Aorta (tissue), 5 donors: ENCODE results near the gene CELSR3. TPM values are rescaled to one million over a fixed set of nuclear protein-coding genes. Genes with fewer than 3 reads are reported as not detected.
A peak's percentile ranks its signal among the peaks of the same experiment; 100 is the strongest.

Experiments
- ATAC-seq: fragments of 200-7000 bp; cut with Tn5 transposase; one replicate; pipeline ENCODE4 v1.9.1; 2022; ENCODE audit warnings: moderate library complexity; ENCODE audit not compliant: low FRiP score
- DNase-seq, 2 donors: peaks; one replicate each; pipeline ENCODE4 v3.0.0-alpha.2; 2020
- H3K27ac ChIP-seq, 2 donors: one replicate each; pipeline ENCODE4 v1.5.1; 2013; ENCODE audit warnings: low read length in 2 of 2, mild to moderate bottlenecking in 2 of 2, moderate library complexity in 2 of 2, control low read depth in 1 of 2, inconsistent platforms in 1 of 2, low read depth in 1 of 2
- H3K27me3 ChIP-seq, 2 donors: one replicate each; pipeline ENCODE4 v1.6.1; 2013; ENCODE audit warnings: control low read depth in 1 of 2, low read length in 1 of 2, mild to moderate bottlenecking in 1 of 2, moderate library complexity in 1 of 2; ENCODE audit not compliant: insufficient read depth in 2 of 2, control insufficient read depth in 1 of 2
- H3K36me3 ChIP-seq, 2 donors: one replicate each; pipeline ENCODE4 v1.6.1; 2013; ENCODE audit warnings: control low read depth in 1 of 2, low read length in 1 of 2, mild to moderate bottlenecking in 1 of 2; ENCODE audit not compliant: insufficient read depth in 2 of 2, control insufficient read depth in 1 of 2
- H3K4me1 ChIP-seq, 2 donors: one replicate each; pipeline ENCODE4 v1.6.1; 2013; ENCODE audit warnings: low read length in 2 of 2, control low read depth in 1 of 2, mild to moderate bottlenecking in 1 of 2, moderate library complexity in 1 of 2; ENCODE audit not compliant: insufficient read depth in 2 of 2, control insufficient read depth in 1 of 2
- H3K4me3 ChIP-seq, 2 donors: one replicate each; pipeline ENCODE4 v1.5.1; 2013; ENCODE audit warnings: low read length in 2 of 2, control low read depth in 1 of 2, mild to moderate bottlenecking in 1 of 2
- H3K9me3 ChIP-seq: one replicate; pipeline ENCODE4 v1.6.1; 2013; ENCODE audit warnings: mild to moderate bottlenecking, low read length; ENCODE audit not compliant: control insufficient read depth
- WGBS, 2 donors: extraction: QIAGEN DNeasy Blood & Tissue Kit; methylation state at CpG; one replicate each; pipeline ENCODE4 v1.1.7; 2013; 5-methylcytosine and 5-hydroxymethylcytosine counted together
- intact Hi-C, 2 donors: fragments of 100-400 bp; cut with DNase I; formaldehyde crosslinking; loops; one replicate each; pipeline versions ENCODE4 v1.14.2 to v1.15.0; 2022
- polyA plus RNA-seq, 2 donors: library from polyadenylated mRNA; stranded (reverse); fragments of 200-250 nt; gene quantifications; one replicate each; pipeline ENCODE4 v1.2.3, GENCODE V29; 2013
- total RNA-seq, 2 donors: library from RNA; stranded (reverse); fragmentation: NEBNext Ultra II Directional; extraction: Animal tissue kit (Norgen Biotek cat#: 25700); gene quantifications; one replicate each; pipeline ENCODE4 v1.2.1, GENCODE V29; 2021
- donor health status: healthy with polysubstance abuse.
- donor health status: Bipolar disorder and iron deficiency.
- donor health status: DM: no; HTN: no; CAD: no.
- donor health status: DM: no; HTN: no; CAD: no.
- donor health status: DM: yes; HTN: yes; CAD: no.

Gene CELSR3
- total and polyA plus RNA-seq, 4 donors, result 0.25 to 1.3 (median 1.1) TPM

DNA sequence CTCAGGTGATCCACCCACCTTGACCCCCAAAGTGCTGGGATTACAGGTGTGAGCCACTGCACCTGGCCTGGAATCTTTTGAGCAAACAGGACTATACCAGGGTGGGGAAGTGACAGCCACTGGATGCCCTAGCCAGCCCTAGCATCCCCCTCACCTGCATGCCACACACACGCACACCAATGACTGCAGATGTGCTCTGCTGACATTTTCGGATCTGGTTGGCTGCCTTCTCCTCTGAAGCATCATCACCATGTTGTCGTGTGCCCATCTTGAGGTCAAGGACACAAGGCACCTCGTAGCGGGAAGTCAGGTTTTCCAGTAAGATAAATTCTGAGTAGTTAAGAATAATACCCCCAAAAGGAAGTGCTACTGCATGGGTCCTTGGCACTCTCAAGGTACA is 26.7 kb upstream of the CELSR3 start:
- 69 to 82% methylated on average over 5 of the region's 5 CpGs for WGBS, 2 donors
- no peaks in the 10 kb centered on the region for H3K4me1 ChIP-seq
- intact Hi-C loops, result loop anchor here (5.0 kb wide), 2 partner anchors 158 to 222 kb away; partner anchors contain the start of gene PRKAR2A (in 1 of the 2)

GRCh38 chr3:48688737-48689075 is 26.0 kb upstream of the CELSR3 start:
- ATAC-seq (no peak), DNase-seq (peak; percentile 50 to 68)
- WGBS, 2 donors, result 87 to 89% methylated on average over 3 of the region's 3 CpGs
- Histone ChIP-seq H3K27me3 (no peaks in the 10 kb centered on the region), H3K27ac (no peak overlapping the region), H3K36me3 (peaks cover 7 to 11% of the 10 kb centered on the region in 2 donors), H3K4me3 (no peak overlapping the region), H3K9me3 (no peaks in the 10 kb centered on the region), H3K4me1 (no peaks in the 10 kb centered on the region)
- intact Hi-C loops, result loop anchor here (5.0 kb wide), 2 partner anchors 159 to 221 kb away; partner anchors contain the start of gene PRKAR2A (in 1 of the 2)

More for the DNA sequence above, 26.7 kb upstream of the CELSR3 start:
- no peak overlapping the region for H3K4me3 ChIP-seq
- no peaks in the 10 kb centered on the region for H3K9me3 ChIP-seq
- H3K36me3 ChIP-seq, result peaks cover 7 to 12% of the 10 kb centered on the region in 2 donors
- H3K27me3 ChIP-seq, result no peaks in the 10 kb centered on the region
- no peak overlapping the region for H3K27ac ChIP-seq
- no peak for ATAC-seq
- no peak for DNase-seq

- H3K36me3 ChIP-seq, result peaks cover 7 to 10% of the 10 kb centered on the region in 2 donors
- no peak overlapping the region for H3K27ac ChIP-seq
- no peak for ATAC-seq
- H3K4me3 ChIP-seq, result no peak overlapping the region
- intact Hi-C loops, result loop anchor here (5.0 kb wide), 2 partner anchors 159 to 221 kb away; partner anchors contain the start of gene PRKAR2A (in 1 of the 2)
- no peaks in the 10 kb centered on the region for H3K4me1 ChIP-seq
- no peak for DNase-seq
- WGBS, 2 donors, result 87 to 89% methylated on average over 18 of the region's 18 CpGs
- H3K9me3 ChIP-seq, result no peaks in the 10 kb centered on the region
- H3K27me3 ChIP-seq, result no peaks in the 10 kb centered on the region
These were observed 25.5 kb upstream of the CELSR3 start for GRCh38 chr3:48688032-48688736.

DNA sequence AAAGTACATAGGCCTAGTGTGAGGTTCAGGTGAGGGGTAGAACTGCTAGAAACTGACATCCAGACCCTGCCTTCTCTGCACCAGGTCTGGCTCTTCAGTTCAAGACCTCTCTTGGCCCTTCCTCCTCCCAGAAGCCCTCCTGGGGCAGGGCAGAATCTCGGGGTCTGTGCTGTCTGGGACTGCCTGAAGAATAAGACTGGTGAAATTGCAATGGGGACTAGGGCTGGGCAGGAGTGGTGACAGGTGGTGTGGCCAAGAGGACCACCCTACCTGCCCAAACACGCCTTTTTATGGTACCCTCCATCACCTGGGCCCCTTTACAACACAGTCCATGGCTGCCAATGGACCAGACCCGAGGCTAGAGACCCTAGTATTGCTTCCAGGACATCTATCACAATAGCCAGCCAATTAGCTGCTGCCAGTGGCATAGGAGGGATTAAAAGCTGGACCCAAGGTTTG is 24.6 kb upstream of the CELSR3 start:
- DNase-seq (no peak), ATAC-seq (no peak)
- H3K4me3 ChIP-seq, result no peak overlapping the region
- no peaks in the 10 kb centered on the region for H3K9me3 ChIP-seq
- no peaks in the 10 kb centered on the region for H3K4me1 ChIP-seq
- no peaks in the 10 kb centered on the region for H3K27me3 ChIP-seq
- peaks cover 1 to 6% of the 10 kb centered on the region in 2 donors for H3K36me3 ChIP-seq
- WGBS, 2 donors, result 45 to 56% methylated on average over 3 of the region's 3 CpGs
- H3K27ac ChIP-seq, result peak overlapping the region in 1 of 2 donors; percentile 28
- intact Hi-C loops, result loop anchor here (5.0 kb wide), 2 partner anchors 160 to 220 kb away; partner anchors contain the start of gene PRKAR2A (in 1 of the 2)

GRCh38 chr3:48686538-48687219 is 24.0 kb upstream of the CELSR3 start:
- DNase-seq (no peak), ATAC-seq (no peak)
- 24 to 26% methylated on average over 10 of the region's 10 CpGs for WGBS, 2 donors
- no peaks in the 10 kb centered on the region for H3K9me3 ChIP-seq
- H3K27ac ChIP-seq, result peak overlapping the region in 1 of 2 donors; percentile 50
- intact Hi-C loops, result loop anchor here (5.0 kb wide), 2 partner anchors 161 to 219 kb away; partner anchors contain the start of gene PRKAR2A (in 1 of the 2)
- H3K27me3 ChIP-seq, result no peaks in the 10 kb centered on the region
- no peak overlapping the region for H3K4me3 ChIP-seq
- H3K36me3 ChIP-seq, result peaks cover 0 to 6% of the 10 kb centered on the region in 2 donors
- H3K4me1 ChIP-seq, result no peaks in the 10 kb centered on the region

DNA sequence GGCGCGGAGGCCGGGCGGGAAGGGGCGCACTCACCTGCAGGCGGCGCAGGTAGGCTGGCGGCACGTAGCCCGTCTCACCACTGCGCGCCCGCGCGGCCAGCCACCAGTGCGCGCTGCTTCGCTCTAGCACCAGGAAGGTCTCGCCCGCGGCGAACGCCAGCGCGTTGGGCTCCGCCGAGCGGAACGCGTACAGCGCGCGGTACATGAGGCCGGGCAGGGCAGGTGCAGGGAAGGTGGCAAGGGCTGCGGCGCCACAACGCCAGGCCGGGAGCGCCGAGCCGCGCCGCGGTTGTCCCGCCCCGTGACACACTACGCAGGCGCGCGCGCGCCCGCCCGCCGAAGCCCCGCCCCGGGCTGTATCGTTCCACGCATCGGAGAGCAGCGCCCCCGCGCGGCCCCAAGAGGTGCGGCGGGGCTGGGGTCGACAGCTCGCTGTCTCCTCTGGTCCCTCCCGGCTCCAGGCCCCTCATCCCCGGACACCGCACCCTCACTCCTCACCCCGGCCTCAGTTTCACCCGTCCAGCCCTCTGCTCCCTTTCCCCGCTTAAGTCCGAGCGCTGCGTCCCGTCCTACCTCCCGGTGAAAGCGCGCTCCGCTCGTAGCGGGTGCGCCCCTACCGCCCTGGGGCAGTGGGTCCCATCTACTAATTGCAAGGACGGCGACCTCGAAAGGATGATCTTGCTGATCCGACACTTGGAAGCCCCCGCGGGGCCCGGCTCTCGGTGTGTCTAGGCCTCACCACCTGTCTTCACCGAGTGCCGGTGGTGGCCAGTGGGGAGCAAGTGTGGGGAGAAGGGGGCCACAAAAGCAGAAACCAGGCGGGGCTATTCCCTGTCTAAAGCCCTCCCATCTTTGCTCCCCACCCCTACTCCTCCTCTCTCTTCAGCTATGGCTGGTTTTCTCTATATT is 23.2 kb upstream of the CELSR3 start, which contains the start of gene NCKIPSD:
Gene NCKIPSD (minus strand): TSS at position 313 of the 909 bp plus-strand sequence. CDS start 108 bp downstream, at position 205.
- Histone ChIP-seq H3K9me3 (no peaks in the 10 kb centered on the region), H3K27me3 (no peaks in the 10 kb centered on the region), H3K4me1 (no peaks in the 10 kb centered on the region), H3K36me3 (peaks cover 0 to 13% of the 10 kb centered on the region in 2 donors), H3K4me3 (peak within 1 kb of the TSS; percentile 57 to 79), H3K27ac (peak within 1 kb of the TSS in 1 of 2 donors; percentile 60)
- ATAC-seq (peak; percentile 96), DNase-seq (peak; percentile 93 to 98)
- WGBS, 2 donors, result 1% methylated on average over 65 to 97 of the region's 97 CpGs
- intact Hi-C loops, result loop anchor here (5.0 kb wide), 2 partner anchors 161 to 219 kb away; partner anchors contain the start of gene PRKAR2A (in 1 of the 2)

GRCh38 chr3:48685293-48685602 is 22.6 kb upstream of the CELSR3 start:
- peak in 1 of 2 donors; percentile 83 for DNase-seq
- Histone ChIP-seq H3K27ac (peak overlapping the region in 1 of 2 donors; percentile 60), H3K9me3 (no peaks in the 10 kb centered on the region), H3K4me1 (no peaks in the 10 kb centered on the region), H3K36me3 (peaks cover 0 to 15% of the 10 kb centered on the region in 2 donors), H3K4me3 (peak overlapping the region; percentile 57 to 79), H3K27me3 (no peaks in the 10 kb centered on the region)
- intact Hi-C loops, result loop anchor here (5.0 kb wide), 2 partner anchors 162 to 218 kb away; partner anchors contain the start of gene PRKAR2A (in 1 of the 2)
- 8% methylated on average over 13 of the region's 13 CpGs for WGBS, 2 donors
- ATAC-seq, result no peak
